ENCODE data around the gene SRF. TPM values are rescaled to one million over a fixed set of nuclear protein-coding genes. Genes with fewer than 3 reads are reported as not detected.

SRF gene
- total and polyA plus RNA-seq, 4 donors, result 2.0 to 11.7 (median 7.1) TPM

DNA sequence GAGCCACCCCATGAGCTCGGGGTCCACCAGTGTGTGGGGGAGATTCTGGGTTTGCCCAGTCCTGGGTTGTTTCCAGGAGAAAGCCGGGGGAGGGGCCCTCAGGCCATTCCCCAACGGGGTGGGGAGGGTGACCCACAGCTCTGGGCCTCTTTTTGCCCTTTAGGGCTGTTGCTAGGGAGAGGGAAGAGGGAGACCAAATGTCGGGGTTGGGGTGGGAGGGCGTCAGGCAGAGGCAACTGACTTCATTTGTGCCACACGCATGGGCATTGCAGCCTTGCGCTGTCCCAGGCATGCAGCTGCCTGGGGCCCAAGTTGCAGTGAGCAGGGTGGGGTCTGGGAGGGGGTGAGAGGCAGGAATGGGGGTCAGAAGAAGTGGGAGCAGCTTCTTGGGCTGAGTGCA lies 9.0 kb downstream of the SRF start:
- Histone ChIP-seq H3K9ac (ENCODE audit: low read depth in 1 of 2, low read length in 2 of 2) (no peak overlapping the region), H3K4me1 (ENCODE audit: control insufficient read depth in 4 of 4, insufficient read depth in 4 of 4, low read length in 3 of 4) (peaks cover 0 to 21% (median 17%) of the 10 kb centered on the region in 4 donors), H3K4me3 (ENCODE audit: low read depth in 1 of 3, low read length in 3 of 3) (no peak overlapping the region), H3K36me3 (ENCODE audit: control insufficient read depth in 4 of 4, insufficient read depth in 3 of 4, low read depth in 1 of 4, low read length in 3 of 4) (peaks cover 21 to 40% (median 33%) of the 10 kb centered on the region in 4 donors), H3K27me3 (ENCODE audit: control insufficient read depth in 4 of 4, insufficient read depth in 4 of 4, low read length in 3 of 4) (no peaks in the 10 kb centered on the region), H3K27ac (ENCODE audit: low read depth in 1 of 2, low read length in 2 of 2) (no peak overlapping the region), H3K9me3 (ENCODE audit: control insufficient read depth in 4 of 4, low read length in 3 of 4) (no peaks in the 10 kb centered on the region)
- TF ChIP-seq EGR1 (IDR thresholded peaks at IDR 0.05; ENCODE audit: low read depth in 2 of 2), result no peak
- TF ChIP-seq, protein P1, sequence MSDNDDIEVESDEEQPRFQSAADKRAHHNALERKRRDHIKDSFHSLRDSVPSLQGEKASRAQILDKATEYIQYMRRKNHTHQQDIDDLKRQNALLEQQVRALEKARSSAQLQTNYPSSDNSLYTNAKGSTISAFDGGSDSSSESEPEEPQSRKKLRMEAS (IDR thresholded peaks at IDR 0.05), result no peak
- TF ChIP-seq, protein P2, sequence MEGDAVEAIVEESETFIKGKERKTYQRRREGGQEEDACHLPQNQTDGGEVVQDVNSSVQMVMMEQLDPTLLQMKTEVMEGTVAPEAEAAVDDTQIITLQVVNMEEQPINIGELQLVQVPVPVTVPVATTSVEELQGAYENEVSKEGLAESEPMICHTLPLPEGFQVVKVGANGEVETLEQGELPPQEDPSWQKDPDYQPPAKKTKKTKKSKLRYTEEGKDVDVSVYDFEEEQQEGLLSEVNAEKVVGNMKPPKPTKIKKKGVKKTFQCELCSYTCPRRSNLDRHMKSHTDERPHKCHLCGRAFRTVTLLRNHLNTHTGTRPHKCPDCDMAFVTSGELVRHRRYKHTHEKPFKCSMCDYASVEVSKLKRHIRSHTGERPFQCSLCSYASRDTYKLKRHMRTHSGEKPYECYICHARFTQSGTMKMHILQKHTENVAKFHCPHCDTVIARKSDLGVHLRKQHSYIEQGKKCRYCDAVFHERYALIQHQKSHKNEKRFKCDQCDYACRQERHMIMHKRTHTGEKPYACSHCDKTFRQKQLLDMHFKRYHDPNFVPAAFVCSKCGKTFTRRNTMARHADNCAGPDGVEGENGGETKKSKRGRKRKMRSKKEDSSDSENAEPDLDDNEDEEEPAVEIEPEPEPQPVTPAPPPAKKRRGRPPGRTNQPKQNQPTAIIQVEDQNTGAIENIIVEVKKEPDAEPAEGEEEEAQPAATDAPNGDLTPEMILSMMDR (IDR thresholded peaks at IDR 0.05; ENCODE audit: low read depth, low read length, missing input control), result no peak
- TF ChIP-seq, protein P3, sequence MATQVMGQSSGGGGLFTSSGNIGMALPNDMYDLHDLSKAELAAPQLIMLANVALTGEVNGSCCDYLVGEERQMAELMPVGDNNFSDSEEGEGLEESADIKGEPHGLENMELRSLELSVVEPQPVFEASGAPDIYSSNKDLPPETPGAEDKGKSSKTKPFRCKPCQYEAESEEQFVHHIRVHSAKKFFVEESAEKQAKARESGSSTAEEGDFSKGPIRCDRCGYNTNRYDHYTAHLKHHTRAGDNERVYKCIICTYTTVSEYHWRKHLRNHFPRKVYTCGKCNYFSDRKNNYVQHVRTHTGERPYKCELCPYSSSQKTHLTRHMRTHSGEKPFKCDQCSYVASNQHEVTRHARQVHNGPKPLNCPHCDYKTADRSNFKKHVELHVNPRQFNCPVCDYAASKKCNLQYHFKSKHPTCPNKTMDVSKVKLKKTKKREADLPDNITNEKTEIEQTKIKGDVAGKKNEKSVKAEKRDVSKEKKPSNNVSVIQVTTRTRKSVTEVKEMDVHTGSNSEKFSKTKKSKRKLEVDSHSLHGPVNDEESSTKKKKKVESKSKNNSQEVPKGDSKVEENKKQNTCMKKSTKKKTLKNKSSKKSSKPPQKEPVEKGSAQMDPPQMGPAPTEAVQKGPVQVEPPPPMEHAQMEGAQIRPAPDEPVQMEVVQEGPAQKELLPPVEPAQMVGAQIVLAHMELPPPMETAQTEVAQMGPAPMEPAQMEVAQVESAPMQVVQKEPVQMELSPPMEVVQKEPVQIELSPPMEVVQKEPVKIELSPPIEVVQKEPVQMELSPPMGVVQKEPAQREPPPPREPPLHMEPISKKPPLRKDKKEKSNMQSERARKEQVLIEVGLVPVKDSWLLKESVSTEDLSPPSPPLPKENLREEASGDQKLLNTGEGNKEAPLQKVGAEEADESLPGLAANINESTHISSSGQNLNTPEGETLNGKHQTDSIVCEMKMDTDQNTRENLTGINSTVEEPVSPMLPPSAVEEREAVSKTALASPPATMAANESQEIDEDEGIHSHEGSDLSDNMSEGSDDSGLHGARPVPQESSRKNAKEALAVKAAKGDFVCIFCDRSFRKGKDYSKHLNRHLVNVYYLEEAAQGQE (IDR thresholded peaks at IDR 0.05), result no peak
- TF ChIP-seq HNF4G (IDR thresholded peaks at IDR 0.05), result no peak
- no peak for TF ChIP-seq FOXA1 (IDR thresholded peaks at IDR 0.05)
- TF ChIP-seq NR2F2 (IDR thresholded peaks at IDR 0.05), result no peak
- TF ChIP-seq FOXA2 (IDR thresholded peaks at IDR 0.05), result no peak
- TF ChIP-seq, protein P4, sequence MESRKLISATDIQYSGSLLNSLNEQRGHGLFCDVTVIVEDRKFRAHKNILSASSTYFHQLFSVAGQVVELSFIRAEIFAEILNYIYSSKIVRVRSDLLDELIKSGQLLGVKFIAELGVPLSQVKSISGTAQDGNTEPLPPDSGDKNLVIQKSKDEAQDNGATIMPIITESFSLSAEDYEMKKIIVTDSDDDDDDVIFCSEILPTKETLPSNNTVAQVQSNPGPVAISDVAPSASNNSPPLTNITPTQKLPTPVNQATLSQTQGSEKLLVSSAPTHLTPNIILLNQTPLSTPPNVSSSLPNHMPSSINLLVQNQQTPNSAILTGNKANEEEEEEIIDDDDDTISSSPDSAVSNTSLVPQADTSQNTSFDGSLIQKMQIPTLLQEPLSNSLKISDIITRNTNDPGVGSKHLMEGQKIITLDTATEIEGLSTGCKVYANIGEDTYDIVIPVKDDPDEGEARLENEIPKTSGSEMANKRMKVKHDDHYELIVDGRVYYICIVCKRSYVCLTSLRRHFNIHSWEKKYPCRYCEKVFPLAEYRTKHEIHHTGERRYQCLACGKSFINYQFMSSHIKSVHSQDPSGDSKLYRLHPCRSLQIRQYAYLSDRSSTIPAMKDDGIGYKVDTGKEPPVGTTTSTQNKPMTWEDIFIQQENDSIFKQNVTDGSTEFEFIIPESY (IDR thresholded peaks at IDR 0.05), result no peak
- no peak for TF ChIP-seq TAF1 (conservative IDR thresholded peaks at IDR 0.05)
- TF ChIP-seq RAD21 (IDR thresholded peaks at IDR 0.05), result no peak
- TF ChIP-seq RXRA (IDR thresholded peaks at IDR 0.05), result no peak
- TF ChIP-seq JUND (IDR thresholded peaks at IDR 0.05), result no peak
- no peak for TF ChIP-seq GABPA (IDR thresholded peaks at IDR 0.05 in 1 of 2, conservative IDR thresholded peaks at IDR 0.05 in 1 of 2)
- no peak for TF ChIP-seq YY1 (IDR thresholded peaks at IDR 0.05)
- no peak for TF ChIP-seq HNF4A (conservative IDR thresholded peaks at IDR 0.05)
- no peak for TF ChIP-seq SP1 (IDR thresholded peaks at IDR 0.05)
- TF ChIP-seq, protein P5, sequence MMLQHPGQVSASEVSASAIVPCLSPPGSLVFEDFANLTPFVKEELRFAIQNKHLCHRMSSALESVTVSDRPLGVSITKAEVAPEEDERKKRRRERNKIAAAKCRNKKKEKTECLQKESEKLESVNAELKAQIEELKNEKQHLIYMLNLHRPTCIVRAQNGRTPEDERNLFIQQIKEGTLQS (IDR thresholded peaks at IDR 0.05), result no peak
- no peak for DNase-seq (ENCODE audit: low spot score)
- WGBS, result 90% methylated on average over 7 of the region's 7 CpGs

All from liver (tissue), 9 donors.